ENCODE results near the gene ZNF474.
"Not testable (repeated sequence)": the region's sequence is repeated elsewhere in the genome, so short reads cannot be mapped to it uniquely, and the experiment has no call there.

Gene ZNF474

GRCh38 chr5:122129306-122129705 lies at the start of gene ZNF474:
Gene ZNF474 (plus strand): TSS chr5:122129546. CDS start chr5:122151991, 22,445 bp downstream.
- DNase-seq, result no peak

GRCh38 chr5:122081541-122081940 lies 47.8 kb upstream of the ZNF474 start:
- no peak for DNase-seq

- no peak for DNase-seq
Observed at GRCh38 chr5:122083535-122083934, 45.8 kb upstream of the ZNF474 start.

GRCh38 chr5:122085041-122085440 lies 44.3 kb upstream of the ZNF474 start:
- DNase-seq, result no peak

- DNase-seq, result no peak
Observed at GRCh38 chr5:122089096-122090013, 40.0 kb upstream of the ZNF474 start.

GRCh38 chr5:122091936-122092600 lies 37.3 kb upstream of the ZNF474 start:
- no peak for DNase-seq

GRCh38 chr5:122093415-122094180 lies 35.7 kb upstream of the ZNF474 start:
- no peak for DNase-seq

GRCh38 chr5:122094251-122094650 lies 35.1 kb upstream of the ZNF474 start:
- DNase-seq, result not testable (repeated sequence)

GRCh38 chr5:122095158-122095557 lies 34.2 kb upstream of the ZNF474 start:
- DNase-seq, result no peak

GRCh38 chr5:122097391-122097790 lies 32.0 kb upstream of the ZNF474 start:
- DNase-seq, result no peak

- no peak for DNase-seq
Observed at GRCh38 chr5:122099060-122099790, 30.1 kb upstream of the ZNF474 start.

- DNase-seq, result no peak
Observed at GRCh38 chr5:122101636-122102285, 27.6 kb upstream of the ZNF474 start.

- DNase-seq, result no peak
Observed at GRCh38 chr5:122102825-122103224, 26.5 kb upstream of the ZNF474 start.

- no peak for DNase-seq
Observed at GRCh38 chr5:122105909-122106308, 23.4 kb upstream of the ZNF474 start.

GRCh38 chr5:122107016-122107415 lies 22.3 kb upstream of the ZNF474 start:
- no peak for DNase-seq

- DNase-seq, result no peak
Observed at GRCh38 chr5:122110987-122111386, 18.4 kb upstream of the ZNF474 start.

GRCh38 chr5:122111460-122111859 lies 17.9 kb upstream of the ZNF474 start:
- no peak for DNase-seq

- DNase-seq, result no peak
Observed at GRCh38 chr5:122112063-122112462, 17.3 kb upstream of the ZNF474 start.

GRCh38 chr5:122112733-122113558 lies 16.4 kb upstream of the ZNF474 start:
- DNase-seq, result no peak

- no peak for DNase-seq
Observed at GRCh38 chr5:122114501-122114900, 14.8 kb upstream of the ZNF474 start.

GRCh38 chr5:122118356-122118948 lies 10.9 kb upstream of the ZNF474 start:
- no peak for DNase-seq

Measured in NK-92 treated with Interleukin-12 subunit alpha and Interleukin-12 subunit beta, amount 100 ng/mL, for 24 hours (cell line).